ENCODE measurements around the gene ZNF236. TPM values are rescaled to one million over a fixed set of nuclear protein-coding genes. Genes with fewer than 3 reads are reported as not detected.

ZNF236 gene
- polyA plus RNA-seq, 2 of the 4 experiments (the other 2 are of a cell fraction), result 2.6 to 7.8 TPM

DNA sequence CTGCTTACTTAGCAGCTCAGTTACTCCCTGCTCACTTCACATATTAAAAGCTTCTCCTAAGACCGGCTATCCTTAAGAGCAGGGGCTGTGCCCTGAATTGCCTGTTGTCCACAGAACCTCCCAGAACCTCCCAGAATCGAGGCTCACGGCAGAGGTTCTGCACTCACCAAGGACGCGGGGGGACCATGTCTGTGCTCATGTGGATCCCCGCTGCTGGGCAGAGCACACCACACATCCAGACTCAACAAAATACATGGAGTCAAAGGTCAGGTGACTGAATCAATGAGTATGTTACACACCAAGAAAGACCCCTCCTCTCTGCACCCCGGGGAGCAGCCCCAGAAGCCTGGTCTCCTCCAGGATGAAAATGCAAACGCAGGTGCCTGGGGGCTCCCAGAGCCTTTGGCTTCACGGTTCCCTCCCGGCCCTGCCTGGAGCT is 161.3 kb downstream of the ZNF236 start:
- Histone ChIP-seq H3K9me3 (no peaks in the 10 kb centered on the region), H3K4me1 (no peaks in the 10 kb centered on the region), H3K4me3 (no peak overlapping the region), H3K4me2 (no peak overlapping the region), H3K27ac (0 out of 6 replicates have a peak overlapping the region, but pooled peaks of 1 of the 2 experiments have one; percentile 18)
- DNase-seq (ENCODE audit: low read depth in 1 of 2, low spot score in 1 of 2), result no peak
- WGBS (ENCODE audit: missing lambda C conversion rate), result 65% methylated on average over 4 of the region's 10 CpGs
- FAIRE-seq, result no peak
- ChIA-PET CTCF (interaction anchor here (0.6 to 4.9 kb wide), 31 partner anchors 9 to 258 kb away, joined by 3 to 46 read pairs (median 4); no protein-coding TSS in a partner anchor), POLR2A (no interaction called here)
- ATAC-seq, result peak in 1 of 2 experiments; percentile 37; a peak in 3 of 6 replicates
- TF ChIP-seq, protein P1, sequence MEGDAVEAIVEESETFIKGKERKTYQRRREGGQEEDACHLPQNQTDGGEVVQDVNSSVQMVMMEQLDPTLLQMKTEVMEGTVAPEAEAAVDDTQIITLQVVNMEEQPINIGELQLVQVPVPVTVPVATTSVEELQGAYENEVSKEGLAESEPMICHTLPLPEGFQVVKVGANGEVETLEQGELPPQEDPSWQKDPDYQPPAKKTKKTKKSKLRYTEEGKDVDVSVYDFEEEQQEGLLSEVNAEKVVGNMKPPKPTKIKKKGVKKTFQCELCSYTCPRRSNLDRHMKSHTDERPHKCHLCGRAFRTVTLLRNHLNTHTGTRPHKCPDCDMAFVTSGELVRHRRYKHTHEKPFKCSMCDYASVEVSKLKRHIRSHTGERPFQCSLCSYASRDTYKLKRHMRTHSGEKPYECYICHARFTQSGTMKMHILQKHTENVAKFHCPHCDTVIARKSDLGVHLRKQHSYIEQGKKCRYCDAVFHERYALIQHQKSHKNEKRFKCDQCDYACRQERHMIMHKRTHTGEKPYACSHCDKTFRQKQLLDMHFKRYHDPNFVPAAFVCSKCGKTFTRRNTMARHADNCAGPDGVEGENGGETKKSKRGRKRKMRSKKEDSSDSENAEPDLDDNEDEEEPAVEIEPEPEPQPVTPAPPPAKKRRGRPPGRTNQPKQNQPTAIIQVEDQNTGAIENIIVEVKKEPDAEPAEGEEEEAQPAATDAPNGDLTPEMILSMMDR (IDR thresholded peaks at IDR 0.05), result no peak
- TF ChIP-seq CBX2 (IDR thresholded peaks at IDR 0.05; ENCODE audit: borderline replicate concordance, low read depth), result no peak
- no peak for TF ChIP-seq FOXS1 (CRISPR knock-in tag; IDR thresholded peaks at IDR 0.05)

GRCh38 chr18:76984193-76985155 is 162.1 kb downstream of the ZNF236 start:
- 81% methylated on average over 14 of the region's 40 CpGs for WGBS (ENCODE audit: missing lambda C conversion rate)
- CTCF ChIA-PET, result interaction anchor here (0.8 to 4.9 kb wide), 17 partner anchors 8 to 227 kb away, joined by 3 to 46 read pairs (median 5); no protein-coding TSS in a partner anchor
- no peak for TF ChIP-seq SMC3 (IDR thresholded peaks at IDR 0.05)
- TF ChIP-seq TP53 (CRISPR knock-in tag; IDR thresholded peaks at IDR 0.05), result no peak
- no peak for TF ChIP-seq TFCP2L1 (CRISPR knock-in tag; IDR thresholded peaks at IDR 0.05)
- no peak for TF ChIP-seq SREBF2 (IDR thresholded peaks at IDR 0.05)
- no peak for TF ChIP-seq USF2 (IDR thresholded peaks at IDR 0.05)
- no peak for TF ChIP-seq E2F6 (IDR thresholded peaks at IDR 0.05; ENCODE audit: borderline replicate concordance, low read depth)

GRCh38 chr18:76985156-76985950 is 163.0 kb downstream of the ZNF236 start:
- H3K27ac ChIP-seq, result no peak overlapping the region
- H3K4me1 ChIP-seq, result no peaks in the 10 kb centered on the region
- no peaks in the 10 kb centered on the region for H3K9me3 ChIP-seq
- ATAC-seq (no peak), FAIRE-seq (no peak), DNase-seq (ENCODE audit: low read depth in 1 of 2, low spot score in 1 of 2) (no peak)
- POLR2A ChIA-PET, result no interaction called here
- CTCF ChIA-PET, result interaction anchor here (1.0 to 4.9 kb wide), 4 partner anchors 14 to 226 kb away, joined by 3 to 46 read pairs (median 25); no protein-coding TSS in a partner anchor
- TF ChIP-seq MYC (IDR thresholded peaks at IDR 0.05; ENCODE audit: borderline replicate concordance, low read length) (no peak), HOXB5 (CRISPR knock-in tag; IDR thresholded peaks at IDR 0.05) (no peak), EHF (CRISPR knock-in tag; IDR thresholded peaks at IDR 0.05) (no peak), EP300 (IDR thresholded peaks at IDR 0.05) (no peak), PHF8 (IDR thresholded peaks at IDR 0.05; ENCODE audit: borderline replicate concordance, low read depth) (no peak), RNF2 (IDR thresholded peaks at IDR 0.05; ENCODE audit: borderline replicate concordance, low read depth) (no peak), ZC3H11A (IDR thresholded peaks at IDR 0.05) (no peak), CHD4 (IDR thresholded peaks at IDR 0.05; ENCODE audit: borderline replicate concordance) (no peak), NFE2L2 (conservative IDR thresholded peaks at IDR 0.05; ENCODE audit: low read length) (no peak), SREBF2 (IDR thresholded peaks at IDR 0.05) (no peak), POLR2A (IDR thresholded peaks at IDR 0.05; ENCODE audit: low read length) (no peak), TP53 (CRISPR knock-in tag; IDR thresholded peaks at IDR 0.05) (no peak), ESRRA (IDR thresholded peaks at IDR 0.05; ENCODE audit: borderline replicate concordance, low read length) (no peak), USF2 (IDR thresholded peaks at IDR 0.05) (no peak), ATOH8 (CRISPR knock-in tag; IDR thresholded peaks at IDR 0.05; ENCODE audit: low read depth) (no peak)
- TF ChIP-seq, protein P2, sequence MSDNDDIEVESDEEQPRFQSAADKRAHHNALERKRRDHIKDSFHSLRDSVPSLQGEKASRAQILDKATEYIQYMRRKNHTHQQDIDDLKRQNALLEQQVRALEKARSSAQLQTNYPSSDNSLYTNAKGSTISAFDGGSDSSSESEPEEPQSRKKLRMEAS (IDR thresholded peaks at IDR 0.05), result no peak
- TF ChIP-seq, protein P3, sequence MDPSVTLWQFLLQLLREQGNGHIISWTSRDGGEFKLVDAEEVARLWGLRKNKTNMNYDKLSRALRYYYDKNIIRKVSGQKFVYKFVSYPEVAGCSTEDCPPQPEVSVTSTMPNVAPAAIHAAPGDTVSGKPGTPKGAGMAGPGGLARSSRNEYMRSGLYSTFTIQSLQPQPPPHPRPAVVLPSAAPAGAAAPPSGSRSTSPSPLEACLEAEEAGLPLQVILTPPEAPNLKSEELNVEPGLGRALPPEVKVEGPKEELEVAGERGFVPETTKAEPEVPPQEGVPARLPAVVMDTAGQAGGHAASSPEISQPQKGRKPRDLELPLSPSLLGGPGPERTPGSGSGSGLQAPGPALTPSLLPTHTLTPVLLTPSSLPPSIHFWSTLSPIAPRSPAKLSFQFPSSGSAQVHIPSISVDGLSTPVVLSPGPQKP (IDR thresholded peaks at IDR 0.05; ENCODE audit: low read depth, low read length), result no peak
- H3K4me2 ChIP-seq, result no peak overlapping the region
- WGBS (ENCODE audit: missing lambda C conversion rate), result 90% methylated on average over 12 of the region's 27 CpGs
- H3K4me3 ChIP-seq, result no peak overlapping the region

More at GRCh38 chr18:76984193-76985155, 162.1 kb downstream of the ZNF236 start:
- POLR2A ChIA-PET, result no interaction called here
- no peak for DNase-seq (ENCODE audit: low read depth in 1 of 2, low spot score in 1 of 2)
- no peak for FAIRE-seq
- Histone ChIP-seq H3K9me3 (no peaks in the 10 kb centered on the region), H3K4me2 (no peak overlapping the region), H3K4me1 (no peaks in the 10 kb centered on the region), H3K4me3 (no peak overlapping the region), H3K27ac (no peak overlapping the region)
- no peak for ATAC-seq

Measured in A549 (cell line).